Measurements from ENCODE around the gene CPEB2.

Gene CPEB2

DNA sequence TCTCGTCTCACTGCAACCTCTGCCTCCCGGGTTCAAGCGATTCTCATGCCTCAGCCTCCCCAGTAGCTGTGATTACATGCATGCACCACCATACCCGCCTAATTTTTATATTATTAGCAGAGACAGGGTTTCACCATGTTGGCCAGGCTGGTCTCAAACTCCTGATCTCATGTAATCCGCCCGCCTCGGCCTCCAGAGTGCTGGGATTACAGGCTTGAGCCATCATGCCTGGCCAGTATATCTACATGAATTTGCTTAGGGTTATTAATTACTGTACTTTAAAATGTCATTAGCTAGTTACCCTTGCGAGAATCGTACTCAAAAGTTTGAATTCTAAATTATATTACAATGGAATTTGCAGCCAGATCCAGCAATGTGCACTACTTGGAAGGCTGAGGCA is 8.9 kb downstream of the CPEB2 start:
- no peak for DNase-seq

DNA sequence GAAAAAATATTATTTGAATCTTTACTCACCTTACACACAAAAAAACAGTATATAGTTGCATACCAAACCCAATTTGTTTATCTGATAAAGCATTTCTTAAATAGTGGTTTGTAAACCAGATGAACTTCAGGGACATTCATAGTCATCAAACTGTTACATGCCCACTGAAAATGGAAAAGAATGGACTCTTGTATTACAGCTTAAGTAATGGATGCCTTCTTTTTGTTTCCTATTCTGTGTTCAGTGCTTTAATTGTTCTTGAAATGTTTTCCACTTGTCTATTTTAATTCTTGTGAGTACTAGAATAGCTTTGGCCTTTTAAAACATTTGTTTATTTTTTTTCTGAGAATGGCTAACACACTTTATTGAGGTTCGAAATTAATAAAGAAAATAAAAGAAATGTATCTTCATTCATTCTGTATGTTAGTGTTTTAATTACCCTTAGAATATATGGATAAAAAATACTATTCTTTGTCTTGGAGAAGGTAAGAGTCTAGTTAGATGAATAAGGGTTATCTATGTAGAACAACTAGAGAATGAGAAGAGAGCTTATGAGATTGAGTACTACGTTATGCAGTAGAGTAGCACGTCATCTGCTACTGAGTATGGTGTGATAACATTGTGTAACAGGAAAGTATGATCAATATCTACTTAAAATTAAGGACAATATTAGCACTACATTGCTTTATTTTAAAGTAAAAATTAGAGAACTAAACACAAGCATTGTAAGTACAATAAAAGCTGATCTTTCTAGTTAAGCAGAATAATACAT is 9.9 kb downstream of the CPEB2 start:
- no peak for DNase-seq

- DNase-seq, result no peak
Measured at GRCh38 chr4:15013585-15013984, 11.3 kb downstream of the CPEB2 start.

GRCh38 chr4:15015170-15015569 is 12.9 kb downstream of the CPEB2 start:
- DNase-seq, result no peak

DNA sequence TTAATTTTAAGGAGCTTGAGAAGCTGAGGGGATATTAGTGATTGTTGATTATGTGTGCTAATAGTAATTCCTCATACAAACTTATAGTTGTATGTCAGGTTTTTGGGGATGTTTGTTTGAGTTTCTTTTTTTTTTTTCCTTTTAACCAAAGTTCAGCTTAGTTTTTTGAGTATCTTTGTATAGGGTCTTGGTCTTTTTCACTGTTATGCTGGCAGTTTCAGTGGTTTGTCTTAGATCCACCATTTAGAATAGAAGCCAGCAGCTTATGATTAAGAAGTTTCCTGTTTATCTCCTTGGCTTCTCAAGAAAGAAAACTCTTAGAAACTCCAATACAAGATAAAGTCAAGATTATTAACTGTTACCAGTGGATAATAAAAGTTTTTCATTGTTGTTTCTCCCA is 16.1 kb downstream of the CPEB2 start:
- no peak for DNase-seq

DNA sequence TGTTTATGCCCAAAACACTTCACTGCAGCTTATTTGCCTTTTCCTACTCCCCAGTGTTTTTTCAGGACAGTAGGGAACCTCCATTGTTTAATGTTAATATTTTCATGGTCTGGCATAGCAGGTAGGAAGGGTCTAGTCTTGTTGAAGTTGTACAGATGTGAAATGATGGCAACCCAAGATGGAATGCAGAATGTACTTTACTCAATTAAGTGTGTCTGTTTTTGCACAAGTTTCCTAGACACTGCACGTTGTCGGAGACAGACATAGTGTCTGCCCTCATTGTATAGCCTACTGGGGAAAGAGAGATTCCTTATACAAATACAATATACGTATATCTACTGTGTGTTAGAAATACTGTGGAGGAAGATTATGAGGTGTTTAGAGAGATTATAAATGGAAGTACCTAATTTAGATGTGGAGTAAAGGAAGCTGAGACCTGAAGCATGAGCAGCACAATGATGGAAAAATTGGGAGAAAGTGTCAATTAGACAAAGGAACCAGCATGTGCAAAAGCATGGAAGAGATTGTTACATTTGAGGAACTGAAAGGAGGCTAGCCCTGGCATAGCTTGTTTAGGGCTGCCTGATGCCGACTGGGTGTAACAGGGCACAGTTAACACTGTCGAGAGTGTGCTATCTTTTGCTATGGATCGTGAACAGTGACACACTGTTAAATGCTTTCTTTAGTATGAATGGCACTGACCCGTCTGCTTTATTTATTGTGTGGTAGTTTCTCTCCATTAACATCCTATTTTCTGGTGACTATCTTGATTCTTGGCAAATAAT is 18.4 kb downstream of the CPEB2 start:
- no peak for DNase-seq

DNA sequence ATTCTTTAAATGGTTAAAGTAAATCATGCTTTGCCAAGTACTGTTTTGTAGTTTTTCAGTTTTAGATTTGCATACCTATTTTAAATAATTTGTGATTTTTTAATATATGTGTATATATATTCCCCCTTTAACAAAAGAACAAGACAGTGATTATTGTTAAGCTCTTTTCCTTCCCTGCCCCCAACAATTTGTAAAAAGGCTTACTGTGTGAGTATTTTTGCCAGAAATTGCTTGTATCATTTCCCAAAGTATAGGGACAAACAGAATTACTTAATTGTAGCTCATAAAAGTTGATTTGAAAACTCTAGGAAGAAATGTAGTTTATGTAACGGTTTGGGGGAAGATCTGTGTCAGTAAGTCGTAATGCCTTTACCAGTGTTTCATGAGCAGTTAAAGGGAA is 19.0 kb downstream of the CPEB2 start:
- no peak for DNase-seq

- no peak for DNase-seq
Measured at GRCh38 chr4:15021946-15022345, 19.7 kb downstream of the CPEB2 start.

GRCh38 chr4:15024386-15024785 is 22.1 kb downstream of the CPEB2 start:
- DNase-seq, result no peak

GRCh38 chr4:15025693-15026092 is 23.4 kb downstream of the CPEB2 start:
- no peak for DNase-seq

DNA sequence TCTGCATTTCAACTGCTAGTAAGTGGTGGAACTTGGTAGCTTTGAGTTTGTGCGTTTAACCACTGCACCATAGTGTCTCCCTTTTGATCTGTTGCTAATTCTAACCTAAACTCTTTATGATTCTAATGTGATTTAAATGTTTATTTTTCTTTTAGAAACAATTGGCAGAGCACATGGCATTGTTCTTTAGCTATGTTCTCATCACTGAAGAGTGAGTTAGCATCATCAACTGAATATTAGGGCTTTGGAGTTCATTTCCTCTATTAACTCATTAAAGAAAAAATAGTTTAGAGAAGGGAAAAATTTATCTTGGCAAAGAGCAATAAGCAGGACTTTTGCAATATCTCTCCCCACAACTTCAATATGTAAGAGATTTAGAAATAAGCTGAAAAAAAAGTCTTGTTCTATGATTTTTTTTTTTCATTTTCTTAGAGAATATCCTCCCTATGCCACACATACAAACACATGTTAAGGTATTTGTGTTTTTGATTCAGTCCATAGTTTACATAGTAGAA is 25.7 kb downstream of the CPEB2 start:
- no peak for DNase-seq

- no peak for DNase-seq
Measured at GRCh38 chr4:15031197-15031596, 28.9 kb downstream of the CPEB2 start.

- DNase-seq, result no peak
Measured at GRCh38 chr4:15031993-15032675, 29.9 kb downstream of the CPEB2 start.

DNA sequence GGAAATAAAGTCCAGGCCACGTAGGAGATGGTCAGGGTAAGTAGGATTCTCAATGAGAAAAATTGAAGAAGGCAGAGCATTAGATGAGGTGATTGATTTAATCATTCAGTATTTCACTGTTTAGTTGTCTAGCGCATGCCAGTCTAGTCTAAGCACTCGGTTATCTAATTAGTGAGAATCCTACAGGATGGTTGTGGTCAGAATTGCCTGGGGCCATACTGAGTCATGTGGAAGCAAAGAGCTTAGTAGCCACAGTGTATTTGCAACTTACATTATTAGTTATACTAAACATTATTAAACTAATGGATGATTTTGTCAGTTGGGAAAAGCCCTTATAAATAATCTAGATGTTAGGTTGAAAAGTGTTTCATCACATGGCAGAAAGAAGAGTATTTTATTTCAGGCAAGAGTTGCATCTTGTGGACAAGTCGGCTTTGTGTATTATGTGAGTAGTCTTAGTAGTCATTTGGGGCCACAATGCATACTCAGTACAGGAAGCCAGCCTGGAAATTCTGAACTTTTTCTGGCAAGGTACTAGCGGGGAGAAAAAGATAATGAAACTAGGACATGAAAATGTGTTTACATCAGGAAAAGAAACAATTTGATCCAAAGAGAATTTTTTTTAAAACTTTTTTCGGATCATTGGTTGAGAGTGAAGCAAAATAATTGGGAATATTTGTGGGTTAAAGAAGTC is 31.9 kb downstream of the CPEB2 start:
- no peak for DNase-seq

- no peak for DNase-seq
Measured at GRCh38 chr4:15035159-15035558, 32.9 kb downstream of the CPEB2 start.

DNA sequence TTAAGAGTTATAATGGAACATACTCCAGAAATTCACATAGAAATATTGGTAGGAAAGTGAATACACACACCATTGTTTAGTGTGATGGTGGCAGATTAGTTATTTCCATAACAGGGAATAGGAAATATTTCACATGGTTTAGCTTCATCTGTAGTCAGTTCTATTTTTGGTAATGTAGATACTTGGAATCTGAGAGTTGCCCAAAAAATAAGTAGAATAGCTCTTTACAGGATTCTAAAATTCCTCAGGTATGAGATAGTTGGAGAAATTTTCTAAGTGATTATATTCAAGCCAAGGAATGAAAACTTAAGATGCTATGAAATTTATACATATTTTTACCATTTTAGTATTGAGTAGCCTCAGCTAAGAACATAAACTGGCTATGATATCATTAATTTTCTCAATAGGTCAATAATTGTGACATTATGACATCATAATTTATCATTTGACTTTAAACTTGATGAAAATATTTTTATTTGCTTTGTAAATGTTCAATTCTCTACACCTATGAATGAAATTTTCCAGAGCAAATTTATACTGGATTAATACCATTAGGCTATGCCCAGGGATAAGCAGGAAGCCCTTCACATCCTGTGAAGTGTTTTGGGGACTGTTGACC is 35.8 kb downstream of the CPEB2 start:
- no peak for DNase-seq

GRCh38 chr4:15040916-15041463 is 38.7 kb downstream of the CPEB2 start:
- no peak for DNase-seq

- DNase-seq, result no peak
Measured at GRCh38 chr4:15042529-15043167, 40.4 kb downstream of the CPEB2 start.

DNA sequence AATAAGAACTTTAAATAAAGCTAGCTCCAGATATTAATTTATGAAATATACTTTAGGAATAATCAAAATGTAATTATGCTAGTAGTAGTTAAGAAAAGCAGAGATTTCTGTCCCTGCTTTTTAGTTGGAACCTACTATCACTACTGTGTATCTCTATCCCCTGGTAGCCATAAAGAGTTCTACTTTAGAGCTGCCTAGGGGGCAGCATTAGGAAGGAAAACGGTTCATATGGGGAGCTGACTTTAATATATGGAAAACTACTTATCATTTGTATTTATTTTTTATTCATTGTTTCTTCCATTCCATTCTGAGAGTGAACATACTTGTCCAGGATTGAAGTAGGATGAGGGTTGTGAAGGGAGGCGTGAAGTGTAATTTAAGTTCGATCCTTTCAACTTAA is 40.9 kb downstream of the CPEB2 start:
- DNase-seq, result no peak

DNA sequence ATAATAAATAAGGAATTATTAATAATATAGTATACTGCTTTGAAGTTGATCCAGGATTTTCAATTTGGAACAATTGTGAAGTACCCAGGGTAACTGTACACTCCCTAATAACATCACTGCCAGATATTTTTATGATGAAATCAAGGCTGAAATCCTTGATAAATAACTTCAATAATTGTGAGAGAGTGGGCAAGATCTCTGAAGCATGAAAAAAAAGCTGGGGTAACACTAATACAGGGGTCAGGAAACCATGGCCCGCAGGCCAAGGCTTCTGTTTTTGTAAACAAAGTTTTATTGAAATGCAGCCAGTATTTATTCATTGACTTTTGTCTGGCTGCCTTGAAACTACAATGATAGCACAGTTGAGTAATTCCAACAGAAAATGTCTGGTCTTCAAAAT is 41.6 kb downstream of the CPEB2 start:
- DNase-seq, result no peak

DNA sequence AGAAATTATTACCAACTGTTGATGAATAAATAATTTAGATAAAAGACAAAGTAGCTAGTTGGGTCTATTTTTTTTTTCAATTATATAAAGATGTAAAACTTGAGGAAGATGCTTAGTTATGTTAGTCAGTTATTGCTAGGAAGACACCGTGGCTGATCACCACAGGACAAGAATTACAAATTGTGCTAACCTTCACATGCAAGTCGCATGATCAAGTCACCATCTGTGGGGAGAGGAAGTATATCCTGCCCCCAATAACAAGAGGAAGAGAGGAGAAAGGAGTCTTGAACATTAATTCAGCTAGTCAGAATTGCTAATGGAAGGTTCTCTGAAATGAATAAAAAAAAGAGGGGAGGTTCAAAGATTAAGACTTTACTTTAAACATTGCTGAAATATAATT is 52.3 kb downstream of the CPEB2 start:
- no peak for DNase-seq

- no peak for DNase-seq
Measured at GRCh38 chr4:15060213-15060612, 57.9 kb downstream of the CPEB2 start.
